Measurements from ENCODE around the gene HDDC3. TPM values are rescaled to one million over a fixed set of nuclear protein-coding genes. Genes with fewer than 3 reads are reported as not detected.

HDDC3 gene
- total and polyA plus RNA-seq, 2 donors (not counting 1 experiment from before 2014, with no cell fraction given), result 10.2 to 16.3 TPM

DNA sequence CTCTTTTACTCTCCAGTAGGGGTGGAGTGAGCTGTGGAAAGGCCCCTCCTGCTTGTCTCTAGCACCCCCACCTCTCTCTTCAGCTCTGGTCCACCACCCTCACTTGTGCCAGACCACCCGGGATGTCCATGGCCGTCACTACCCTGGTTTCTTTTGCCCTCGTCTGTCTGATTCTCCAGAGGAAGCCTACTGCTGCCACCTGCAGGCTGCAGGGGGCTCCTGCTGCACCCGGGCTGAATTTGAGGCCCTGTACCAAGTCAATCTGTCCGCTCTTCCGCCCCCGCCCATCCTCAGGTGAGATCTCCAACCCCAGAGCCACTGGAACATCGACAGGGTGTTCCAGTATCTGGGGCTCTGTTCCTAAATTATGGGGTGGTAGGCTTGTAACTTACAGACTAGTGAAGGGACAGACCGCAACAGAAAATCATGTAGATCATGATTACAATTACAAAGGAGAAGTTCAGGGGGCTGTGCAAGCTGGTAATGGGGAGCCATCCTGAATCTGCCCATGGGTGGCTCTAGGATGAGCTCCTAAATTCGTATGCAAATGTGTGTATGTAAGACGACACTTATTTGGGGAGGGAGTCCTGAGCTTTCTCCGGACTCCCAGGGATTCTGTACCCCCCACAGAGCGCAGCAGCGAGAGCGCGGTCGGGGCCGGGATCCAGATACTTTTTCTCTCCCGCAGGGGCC, 2.1 kb upstream of the HDDC3 start:
- H3K79me2 ChIP-seq (ENCODE audit: control insufficient read depth, insufficient read depth, low read length), result peaks cover 17% of the 10 kb centered on the region
- H3K9me3 ChIP-seq (ENCODE audit: control insufficient read depth, insufficient read depth, low read depth, low read length), result no peaks in the 10 kb centered on the region
- peak overlapping the region; percentile 84 for H3K4me2 ChIP-seq (ENCODE audit: extremely low read depth, insufficient read depth, low read length)
- peak overlapping the region; percentile 75 for H3K27ac ChIP-seq (ENCODE audit: insufficient read depth, low read length)
- no peaks in the 10 kb centered on the region for H3K27me3 ChIP-seq (ENCODE audit: control insufficient read depth, insufficient read depth, low read length)
- DNase-seq (ENCODE audit: low read depth in 2 of 2), result peak; percentile 71 to 82
- H3K4me3 ChIP-seq (replicated peaks in 1 of 4; ENCODE audit: control extremely low read depth in 1 of 4, insufficient read depth in 1 of 4, low read depth in 3 of 4, low read length in 4 of 4), result peak overlapping the region; percentile 76 to 89 (median 78)
- H3K36me3 ChIP-seq (ENCODE audit: control insufficient read depth, insufficient read depth, low read length), result peaks cover 4% of the 10 kb centered on the region
- peaks cover 21% of the 10 kb centered on the region for H3K4me1 ChIP-seq (ENCODE audit: control insufficient read depth, extremely low read depth, insufficient read depth, low read length)
- H2AFZ ChIP-seq (ENCODE audit: low read length), result peak overlapping the region; percentile 77
- H4K20me1 ChIP-seq (ENCODE audit: control insufficient read depth, extremely low read depth, insufficient read depth, low read length), result no peaks in the 10 kb centered on the region
- H3K9ac ChIP-seq (ENCODE audit: insufficient read depth, low read length), result peak overlapping the region; percentile 80
- TF ChIP-seq EZH2 (IDR thresholded peaks at IDR 0.05; ENCODE audit: low read length, missing control alignments), result no peak
- TF ChIP-seq, protein P1, sequence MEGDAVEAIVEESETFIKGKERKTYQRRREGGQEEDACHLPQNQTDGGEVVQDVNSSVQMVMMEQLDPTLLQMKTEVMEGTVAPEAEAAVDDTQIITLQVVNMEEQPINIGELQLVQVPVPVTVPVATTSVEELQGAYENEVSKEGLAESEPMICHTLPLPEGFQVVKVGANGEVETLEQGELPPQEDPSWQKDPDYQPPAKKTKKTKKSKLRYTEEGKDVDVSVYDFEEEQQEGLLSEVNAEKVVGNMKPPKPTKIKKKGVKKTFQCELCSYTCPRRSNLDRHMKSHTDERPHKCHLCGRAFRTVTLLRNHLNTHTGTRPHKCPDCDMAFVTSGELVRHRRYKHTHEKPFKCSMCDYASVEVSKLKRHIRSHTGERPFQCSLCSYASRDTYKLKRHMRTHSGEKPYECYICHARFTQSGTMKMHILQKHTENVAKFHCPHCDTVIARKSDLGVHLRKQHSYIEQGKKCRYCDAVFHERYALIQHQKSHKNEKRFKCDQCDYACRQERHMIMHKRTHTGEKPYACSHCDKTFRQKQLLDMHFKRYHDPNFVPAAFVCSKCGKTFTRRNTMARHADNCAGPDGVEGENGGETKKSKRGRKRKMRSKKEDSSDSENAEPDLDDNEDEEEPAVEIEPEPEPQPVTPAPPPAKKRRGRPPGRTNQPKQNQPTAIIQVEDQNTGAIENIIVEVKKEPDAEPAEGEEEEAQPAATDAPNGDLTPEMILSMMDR (conservative IDR thresholded peaks at IDR 0.05 in 1 of 2, IDR thresholded peaks at IDR 0.05 in 1 of 2; ENCODE audit: low read depth in 1 of 2, low read length in 2 of 2), result peak; percentile 83 to 97

DNA sequence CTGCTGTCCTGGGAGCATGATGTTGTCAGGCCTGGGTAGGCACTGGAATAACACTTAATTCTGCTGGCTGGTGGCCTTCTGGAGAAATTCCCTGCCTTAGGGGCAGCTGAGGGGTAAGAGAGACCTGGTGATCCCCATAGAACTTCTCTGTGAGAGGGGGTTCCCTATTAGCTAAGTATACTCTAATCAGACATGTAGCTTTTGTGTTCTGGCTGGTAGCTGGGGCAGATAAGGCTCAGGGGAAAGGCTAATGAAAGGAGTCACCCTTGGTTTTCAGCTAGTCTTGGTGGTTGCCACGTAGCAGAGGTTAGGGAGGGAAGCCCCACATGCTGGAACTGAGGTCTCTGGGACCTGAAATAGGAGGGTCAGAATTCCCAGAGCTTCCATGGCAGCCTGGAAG, 952 bp upstream of the HDDC3 start:
- Histone ChIP-seq H3K27ac (ENCODE audit: insufficient read depth, low read length) (no peak overlapping the region), H3K9me3 (ENCODE audit: control insufficient read depth, insufficient read depth, low read depth, low read length) (no peaks in the 10 kb centered on the region), H3K27me3 (ENCODE audit: control insufficient read depth, insufficient read depth, low read length) (no peaks in the 10 kb centered on the region), H3K4me1 (ENCODE audit: control insufficient read depth, extremely low read depth, insufficient read depth, low read length) (peaks cover 21% of the 10 kb centered on the region), H3K79me2 (ENCODE audit: control insufficient read depth, insufficient read depth, low read length) (peaks cover 17% of the 10 kb centered on the region), H3K4me2 (ENCODE audit: extremely low read depth, insufficient read depth, low read length) (no peak overlapping the region), H3K9ac (ENCODE audit: insufficient read depth, low read length) (no peak overlapping the region), H3K36me3 (ENCODE audit: control insufficient read depth, insufficient read depth, low read length) (peaks cover 1% of the 10 kb centered on the region), H2AFZ (ENCODE audit: low read length) (no peak overlapping the region), H4K20me1 (ENCODE audit: control insufficient read depth, extremely low read depth, insufficient read depth, low read length) (no peaks in the 10 kb centered on the region), H3K4me3 (replicated peaks in 1 of 4; ENCODE audit: control extremely low read depth in 1 of 4, insufficient read depth in 1 of 4, low read depth in 3 of 4, low read length in 4 of 4) (no peak overlapping the region)
- no peak for DNase-seq (ENCODE audit: low read depth in 2 of 2)
- TF ChIP-seq EZH2 (IDR thresholded peaks at IDR 0.05; ENCODE audit: low read length, missing control alignments), result no peak
- TF ChIP-seq, protein P1 (conservative IDR thresholded peaks at IDR 0.05 in 1 of 2, IDR thresholded peaks at IDR 0.05 in 1 of 2; ENCODE audit: low read depth in 1 of 2, low read length in 2 of 2), result no peak

DNA sequence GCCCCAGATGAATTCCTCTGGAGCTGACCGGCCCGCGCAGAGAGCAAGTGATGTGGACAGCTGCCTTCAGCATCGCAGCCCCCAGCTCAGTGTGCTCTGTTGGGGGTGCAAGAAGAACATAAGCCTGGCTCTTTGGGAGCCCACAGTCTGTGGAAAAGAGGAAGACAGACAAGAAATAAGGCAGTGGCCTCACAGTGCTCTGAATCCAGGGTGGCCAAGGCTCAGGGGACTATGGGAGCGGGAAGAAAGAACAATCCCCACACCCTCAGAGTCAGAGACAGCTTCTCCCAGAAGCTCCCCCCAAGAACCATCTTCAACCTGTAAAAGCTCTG, 277 bp upstream of the HDDC3 start:
- H4K20me1 ChIP-seq (ENCODE audit: control insufficient read depth, extremely low read depth, insufficient read depth, low read length), result no peaks in the 10 kb centered on the region
- H3K27ac ChIP-seq (ENCODE audit: insufficient read depth, low read length), result no peak overlapping the region
- peaks cover 17% of the 10 kb centered on the region for H3K79me2 ChIP-seq (ENCODE audit: control insufficient read depth, insufficient read depth, low read length)
- peak overlapping the region in 1 of 4 experiments; percentile 88 for H3K4me3 ChIP-seq (replicated peaks in 1 of 4; ENCODE audit: control extremely low read depth in 1 of 4, insufficient read depth in 1 of 4, low read depth in 3 of 4, low read length in 4 of 4)
- no peaks in the 10 kb centered on the region for H3K27me3 ChIP-seq (ENCODE audit: control insufficient read depth, insufficient read depth, low read length)
- H3K9ac ChIP-seq (ENCODE audit: insufficient read depth, low read length), result no peak overlapping the region
- TF ChIP-seq EZH2 (IDR thresholded peaks at IDR 0.05; ENCODE audit: low read length, missing control alignments), result no peak
- TF ChIP-seq, protein P1 (conservative IDR thresholded peaks at IDR 0.05 in 1 of 2, IDR thresholded peaks at IDR 0.05 in 1 of 2; ENCODE audit: low read depth in 1 of 2, low read length in 2 of 2), result no peak
- H3K9me3 ChIP-seq (ENCODE audit: control insufficient read depth, insufficient read depth, low read depth, low read length), result no peaks in the 10 kb centered on the region
- peak overlapping the region; percentile 84 for H2AFZ ChIP-seq (ENCODE audit: low read length)
- H3K4me2 ChIP-seq (ENCODE audit: extremely low read depth, insufficient read depth, low read length), result peak overlapping the region; percentile 20
- DNase-seq (ENCODE audit: low read depth in 2 of 2), result no peak
- H3K4me1 ChIP-seq (ENCODE audit: control insufficient read depth, extremely low read depth, insufficient read depth, low read length), result peaks cover 21% of the 10 kb centered on the region
- no peaks in the 10 kb centered on the region for H3K36me3 ChIP-seq (ENCODE audit: control insufficient read depth, insufficient read depth, low read length)
